Upper lobe of left lung (tissue), 4 donors: ENCODE data around the gene CD247.

ENCODE experiments used
- CTCF ChIP-seq, 6 experiments: fragments of 450-650 bp in 4 of 6; fragments of 200-600 bp in 2 of 6; sonication (generic) in 2 of 6; IDR thresholded peaks; one replicate each; pipeline ENCODE4 v1.5.1; 2016 to 2019; ENCODE audit warnings: antibody characterized with exemption in 6 of 6
- EP300 ChIP-seq, 4 donors: sonication (generic); formaldehyde crosslinking; IDR thresholded peaks; one replicate each; pipeline ENCODE4 v1.5.1; 2017; ENCODE audit warnings: antibody characterized with exemption in 4 of 4, control low read depth in 2 of 4
- POLR2A ChIP-seq, 4 donors: fragments of 450-650 bp; IDR thresholded peaks; one replicate each; pipeline ENCODE4 v1.5.1; 2016 to 2017; ENCODE audit warnings: antibody characterized with exemption in 4 of 4, mild to moderate bottlenecking in 2 of 4
- POLR2AphosphoS5 ChIP-seq, 2 donors: sonication (generic); formaldehyde crosslinking; IDR thresholded peaks; one replicate each; pipeline ENCODE4 v1.5.1; 2017; ENCODE audit warnings: antibody characterized with exemption in 2 of 2

GRCh38 chr1:167456926-167457325 is 61.4 kb downstream of the CD247 start:
- TF ChIP-seq CTCF (IDR thresholded peaks at IDR 0.05) (no peak), EP300 (IDR thresholded peaks at IDR 0.05) (no peak), POLR2AphosphoS5 (IDR thresholded peaks at IDR 0.05) (no peak), POLR2A (IDR thresholded peaks at IDR 0.05) (no peak)
